NCI-H146 (cell line): ENCODE data around the gene SPRN.
"Not testable (repeated sequence)": the region's sequence is repeated elsewhere in the genome, so short reads cannot be mapped to it uniquely, and the experiment has no call there.

Experiments used
- DNase-seq: peaks from one replicate; lab custom pipeline; 2025; lab: John Stamatoyannopoulos, UW

Gene SPRN

GRCh38 chr10:133424601-133425000 is at the start of gene SPRN:
Gene SPRN (minus strand): TSS chr10:133424625. CDS start chr10:133423681, 944 bp downstream.
- not testable (repeated sequence) for DNase-seq

DNA sequence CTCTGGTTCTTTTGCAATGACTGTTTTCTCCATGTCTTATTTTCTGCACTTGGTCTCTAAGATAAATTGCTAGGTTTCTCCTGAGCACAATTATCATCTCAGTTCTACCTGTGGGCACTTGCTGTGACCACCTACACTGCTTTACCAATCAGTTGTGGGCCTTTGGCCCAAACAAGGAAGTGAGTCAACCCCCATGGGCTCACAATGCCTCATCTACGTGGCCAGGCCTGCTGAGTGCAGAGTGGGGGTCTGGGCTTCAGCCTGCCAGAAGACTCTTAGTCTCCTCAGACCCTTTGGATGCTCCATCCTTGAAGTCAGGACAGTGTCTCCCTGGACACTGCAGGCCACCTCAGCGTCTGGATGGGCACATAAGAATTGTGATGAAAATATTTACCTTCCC is 49.6 kb upstream of the SPRN start:
- no peak for DNase-seq

DNA sequence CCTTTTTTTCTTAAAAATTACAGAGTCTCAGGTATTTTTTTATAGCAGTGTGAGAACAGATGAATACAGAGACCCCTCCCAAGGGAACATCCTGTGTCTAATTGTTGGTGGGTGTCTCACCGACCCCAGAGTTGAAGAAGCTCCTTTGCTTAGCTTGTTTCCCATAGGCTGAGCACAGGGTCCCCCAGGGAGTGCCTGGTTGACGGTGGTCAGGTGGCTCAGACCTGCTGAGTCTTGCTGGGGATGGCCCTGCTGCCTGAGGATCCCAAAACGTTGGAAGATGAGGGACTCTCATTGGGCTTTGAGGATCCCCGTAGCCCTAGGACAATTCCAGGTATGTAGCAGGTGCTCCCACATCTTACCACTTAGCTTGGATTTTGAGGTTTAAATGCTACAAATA is 48.8 kb upstream of the SPRN start:
- no peak for DNase-seq

- DNase-seq: no peak
These were observed 47.1 kb upstream of the SPRN start for GRCh38 chr10:133471300-133472109.

DNA sequence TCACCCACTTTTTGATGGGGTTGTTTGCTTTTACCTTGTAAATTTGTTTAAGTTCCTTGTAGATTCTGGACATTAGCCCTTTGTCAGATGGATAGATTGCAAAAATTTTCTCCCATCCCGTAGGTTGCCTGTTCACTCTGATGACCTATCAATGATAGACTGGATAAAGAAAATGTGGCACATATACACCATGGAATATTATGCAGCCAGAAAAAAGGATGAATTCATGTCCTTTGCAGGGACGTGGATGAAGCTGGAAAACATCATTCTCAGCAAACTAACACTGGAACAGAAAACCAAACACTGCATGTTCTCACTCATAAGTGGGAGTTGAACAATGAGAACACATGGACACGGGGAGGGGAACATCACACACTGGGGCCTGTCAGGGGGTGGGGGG is 44.8 kb upstream of the SPRN start:
- not testable (repeated sequence) for DNase-seq

DNA sequence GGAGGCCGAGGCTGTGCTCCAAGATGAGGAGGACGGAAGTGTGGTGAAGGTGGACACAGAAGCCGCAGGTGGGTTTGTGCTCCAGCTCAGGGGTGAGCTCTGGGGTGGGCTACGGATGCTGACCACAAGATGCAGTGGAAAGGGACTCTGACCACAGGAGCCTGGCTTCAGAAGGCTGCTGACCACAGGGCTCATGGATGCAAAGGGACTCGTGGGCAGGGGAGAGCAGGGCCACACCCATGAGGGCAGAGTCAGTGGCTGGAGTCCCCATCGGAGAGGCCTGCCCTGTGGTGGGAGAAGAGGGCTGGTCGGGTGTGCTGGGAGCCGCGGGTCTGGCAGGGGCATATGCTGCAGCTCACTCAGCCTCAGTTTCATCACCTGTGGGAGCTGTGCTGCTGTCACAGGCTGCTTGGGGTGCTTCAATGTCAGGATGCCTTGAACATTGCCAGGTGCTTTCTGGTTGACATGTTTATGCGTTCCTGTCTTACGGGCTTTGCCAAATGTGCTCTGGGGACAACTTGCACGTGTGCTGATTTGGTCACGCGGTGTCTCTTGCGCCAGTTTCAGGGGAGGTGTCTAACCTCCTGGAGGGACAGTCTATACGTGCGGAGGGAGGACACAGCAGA is 43.0 kb upstream of the SPRN start:
- DNase-seq: no peak

DNA sequence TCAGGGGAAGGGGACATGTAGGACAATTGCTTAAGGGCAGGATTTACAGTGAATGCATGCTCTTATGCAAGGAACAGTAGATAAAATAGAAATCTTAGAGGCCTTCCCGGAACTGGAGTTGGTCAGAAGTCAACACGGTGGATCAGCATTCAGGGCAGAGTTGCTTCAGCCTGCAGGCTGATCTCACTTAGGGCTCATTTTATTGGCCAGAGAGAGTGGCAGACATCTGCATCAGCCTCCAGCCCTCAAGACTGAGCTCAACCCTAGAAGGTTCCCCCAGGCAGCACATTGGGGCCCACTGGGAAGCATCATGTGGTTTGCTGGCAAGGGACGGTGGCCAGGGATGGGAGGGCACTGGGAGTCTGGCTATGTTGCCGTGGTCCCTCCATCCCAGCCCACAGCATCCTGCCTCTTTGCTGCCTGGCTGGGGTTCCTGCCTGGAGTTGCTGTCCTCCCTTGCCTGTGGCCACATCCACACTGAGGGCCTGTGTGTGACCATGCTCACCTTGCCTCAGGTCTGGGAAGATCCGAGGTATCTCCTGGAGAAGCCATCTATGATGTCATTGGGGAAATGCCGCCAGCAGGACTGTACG is 42.4 kb upstream of the SPRN start:
- DNase-seq: no peak

DNA sequence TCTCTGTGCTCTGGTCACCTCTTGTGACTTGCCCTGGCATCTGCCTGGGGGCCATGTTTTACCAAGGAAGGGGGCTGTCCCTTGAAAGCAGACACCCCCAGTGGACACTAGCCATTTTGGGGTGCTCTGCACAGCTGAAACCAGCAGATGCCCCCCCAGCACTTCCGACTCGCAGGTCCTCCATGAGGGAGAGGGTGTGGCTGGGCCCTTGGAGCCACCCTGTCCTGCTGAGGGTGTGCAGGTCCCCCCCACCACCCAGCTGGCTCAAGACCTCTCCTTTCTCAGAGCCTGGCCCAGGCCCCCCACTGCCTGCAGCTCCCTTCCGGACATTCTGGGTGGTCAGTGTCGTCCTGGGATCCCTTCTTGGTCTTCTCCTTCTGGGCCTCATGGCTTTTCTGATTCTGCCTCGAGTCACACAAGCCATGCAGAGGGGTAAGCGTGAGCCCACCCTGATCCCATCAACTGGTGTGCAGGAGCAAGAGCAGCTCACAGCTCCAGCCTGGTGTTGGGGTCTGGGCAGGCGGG is 41.6 kb upstream of the SPRN start:
- no peak for DNase-seq

DNA sequence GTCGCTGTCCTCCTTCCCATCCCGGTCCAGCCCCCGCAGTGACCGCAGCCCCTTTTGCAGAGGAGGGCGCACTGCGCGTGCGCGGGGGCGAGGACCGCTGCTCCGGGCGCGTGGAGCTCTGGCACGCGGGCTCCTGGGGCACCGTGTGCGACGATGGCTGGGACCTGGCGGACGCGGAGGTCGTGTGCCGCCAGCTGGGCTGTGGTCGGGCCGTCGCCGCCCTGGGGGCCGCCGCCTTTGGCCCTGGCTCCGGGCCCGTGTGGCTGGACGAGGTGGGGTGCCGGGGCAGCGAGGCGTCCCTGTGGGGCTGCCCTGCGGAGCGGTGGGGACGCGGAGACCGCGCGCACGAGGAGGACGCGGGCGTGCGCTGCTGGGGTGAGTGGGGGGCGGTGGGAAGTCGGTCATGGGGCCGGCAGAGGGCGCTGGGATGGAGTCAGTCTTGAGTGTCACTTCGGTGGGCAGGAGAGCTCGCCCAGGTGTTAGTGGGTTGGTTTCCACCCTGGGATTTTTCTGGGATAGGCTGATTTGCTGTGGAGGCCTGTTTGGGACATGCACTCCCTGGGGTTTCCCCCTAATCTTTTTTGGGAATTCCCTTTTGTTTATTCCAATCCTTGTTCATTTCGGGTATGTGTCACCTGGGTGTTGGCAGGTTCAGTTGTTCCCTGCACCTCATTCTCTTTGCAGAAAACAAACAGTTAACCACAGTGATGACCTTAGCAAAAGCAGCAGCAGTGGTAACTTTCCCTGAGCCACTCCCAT is 40.9 kb upstream of the SPRN start:
- DNase-seq: no peak

- no peak for DNase-seq
These were observed 40.2 kb upstream of the SPRN start for GRCh38 chr10:133464582-133465031.

- DNase-seq: no peak
These were observed 38.3 kb upstream of the SPRN start for GRCh38 chr10:133462512-133463305.

DNA sequence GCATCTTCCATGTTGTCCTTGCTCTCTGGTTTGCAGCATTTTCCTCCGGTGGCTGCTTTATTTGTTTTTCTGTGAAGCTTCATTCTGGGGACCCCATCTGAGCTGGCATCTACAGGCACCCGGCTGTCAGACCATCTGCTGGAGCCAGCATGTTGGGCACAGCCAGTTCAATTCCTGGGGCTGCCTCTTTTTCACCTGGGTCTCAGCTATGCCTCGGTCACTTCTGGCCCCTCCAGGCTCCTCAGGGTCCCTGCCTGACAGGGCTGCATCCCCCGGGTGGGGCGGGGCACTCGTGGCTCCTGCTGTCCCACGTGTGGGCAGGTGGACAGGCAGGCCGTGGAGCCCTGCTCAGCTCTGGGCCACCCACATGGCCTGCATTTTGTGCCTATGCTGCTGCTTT is 37.4 kb upstream of the SPRN start:
- no peak for DNase-seq

- no peak for DNase-seq
These were observed 36.6 kb upstream of the SPRN start for GRCh38 chr10:133461027-133461426.

DNA sequence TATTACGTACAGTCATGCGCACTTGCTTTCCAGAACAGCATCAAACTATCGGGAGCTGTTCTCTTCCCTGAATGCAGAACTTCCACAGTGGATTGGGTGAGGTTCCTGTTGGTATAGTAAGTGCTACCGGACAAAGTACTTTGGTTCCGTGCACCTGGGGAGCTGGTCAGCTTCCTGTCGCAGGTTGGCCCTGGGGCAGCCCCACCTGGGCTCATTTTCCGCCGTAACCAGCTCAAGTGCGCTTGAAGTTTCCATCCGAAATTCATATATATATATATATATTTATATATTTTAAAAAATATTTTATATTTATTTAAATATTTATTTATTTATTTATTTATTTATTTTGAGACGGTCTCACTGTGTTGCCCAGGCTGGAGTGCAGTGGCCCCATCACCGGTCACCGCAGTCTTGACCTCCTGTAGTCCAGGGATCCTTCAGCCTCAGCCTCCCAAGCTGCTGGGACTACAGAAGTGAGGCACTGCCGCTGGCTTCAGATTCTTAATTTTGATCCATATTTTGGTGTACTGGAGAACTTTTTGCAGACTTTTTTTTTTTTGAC is 35.9 kb upstream of the SPRN start:
- DNase-seq: no peak

- no peak for DNase-seq
These were observed 35.2 kb upstream of the SPRN start for GRCh38 chr10:133459454-133460207.

DNA sequence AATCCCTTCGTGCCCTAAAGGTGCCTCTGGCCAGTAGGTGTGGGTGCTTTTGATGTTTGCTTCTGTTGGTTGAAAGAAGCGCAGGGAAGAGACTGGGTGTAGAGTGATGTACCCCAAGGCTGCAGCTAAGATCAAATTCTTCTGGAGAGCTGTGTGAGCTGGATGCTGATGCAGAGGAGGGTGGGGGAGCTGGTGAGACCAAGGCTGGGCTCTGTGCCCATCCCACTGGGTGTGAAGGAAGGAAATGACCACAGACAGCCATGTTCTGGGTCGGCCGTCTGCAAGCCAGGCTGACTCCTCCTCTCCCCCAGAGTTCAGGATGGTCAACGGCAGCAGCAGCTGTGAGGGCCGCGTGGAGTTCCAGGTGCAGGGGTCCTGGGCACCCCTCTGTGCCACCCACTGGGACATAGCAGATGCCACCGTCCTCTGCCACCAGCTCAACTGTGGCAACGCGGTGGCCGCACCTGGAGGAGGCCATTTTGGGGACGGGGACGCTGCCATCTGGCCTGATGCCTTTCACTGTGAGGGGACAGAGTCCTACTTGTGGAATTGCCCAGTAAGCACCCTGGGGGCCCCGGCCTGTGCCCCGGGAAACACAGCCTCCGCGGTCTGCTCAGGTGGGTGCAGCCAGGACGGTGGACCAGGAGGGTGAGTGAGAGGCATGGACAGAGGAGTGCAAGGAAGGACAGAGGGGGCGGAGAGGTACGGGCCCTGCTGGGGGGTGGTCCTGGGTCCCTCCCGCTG is 34.5 kb upstream of the SPRN start:
- no peak for DNase-seq

DNA sequence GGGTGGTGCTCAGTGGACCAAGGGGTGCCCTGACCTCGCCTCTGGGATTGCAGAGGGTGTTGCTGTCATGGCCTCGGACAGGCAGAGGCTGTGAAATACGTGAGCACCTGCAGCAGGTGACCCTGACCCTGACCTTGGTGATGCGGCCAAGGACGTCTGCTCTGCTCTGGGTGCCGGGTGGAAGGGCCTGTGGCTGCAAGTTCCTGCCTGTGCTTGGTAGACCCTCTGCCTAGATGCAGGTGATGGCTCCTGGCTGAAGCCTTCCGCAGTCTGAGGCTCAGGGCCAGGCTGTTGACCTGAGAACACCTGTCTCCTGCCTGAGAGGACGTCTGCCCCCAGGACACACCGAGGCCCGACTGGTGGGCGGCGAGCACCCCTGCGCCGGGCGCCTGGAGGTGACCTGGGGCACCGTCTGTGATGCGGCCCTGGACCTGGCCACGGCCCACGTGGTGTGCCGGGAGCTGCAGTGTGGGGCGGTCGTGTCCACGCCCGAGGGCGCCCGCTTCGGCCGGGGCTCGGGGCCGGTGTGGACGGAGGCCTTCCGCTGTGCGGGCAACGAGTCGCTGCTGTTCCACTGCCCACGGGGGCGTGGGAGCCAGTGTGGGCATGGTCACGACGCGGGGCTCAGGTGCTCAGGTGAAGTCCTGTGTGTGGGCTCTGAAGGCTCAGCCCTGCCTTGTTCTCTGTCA is 33.7 kb upstream of the SPRN start:
- DNase-seq: no peak

DNA sequence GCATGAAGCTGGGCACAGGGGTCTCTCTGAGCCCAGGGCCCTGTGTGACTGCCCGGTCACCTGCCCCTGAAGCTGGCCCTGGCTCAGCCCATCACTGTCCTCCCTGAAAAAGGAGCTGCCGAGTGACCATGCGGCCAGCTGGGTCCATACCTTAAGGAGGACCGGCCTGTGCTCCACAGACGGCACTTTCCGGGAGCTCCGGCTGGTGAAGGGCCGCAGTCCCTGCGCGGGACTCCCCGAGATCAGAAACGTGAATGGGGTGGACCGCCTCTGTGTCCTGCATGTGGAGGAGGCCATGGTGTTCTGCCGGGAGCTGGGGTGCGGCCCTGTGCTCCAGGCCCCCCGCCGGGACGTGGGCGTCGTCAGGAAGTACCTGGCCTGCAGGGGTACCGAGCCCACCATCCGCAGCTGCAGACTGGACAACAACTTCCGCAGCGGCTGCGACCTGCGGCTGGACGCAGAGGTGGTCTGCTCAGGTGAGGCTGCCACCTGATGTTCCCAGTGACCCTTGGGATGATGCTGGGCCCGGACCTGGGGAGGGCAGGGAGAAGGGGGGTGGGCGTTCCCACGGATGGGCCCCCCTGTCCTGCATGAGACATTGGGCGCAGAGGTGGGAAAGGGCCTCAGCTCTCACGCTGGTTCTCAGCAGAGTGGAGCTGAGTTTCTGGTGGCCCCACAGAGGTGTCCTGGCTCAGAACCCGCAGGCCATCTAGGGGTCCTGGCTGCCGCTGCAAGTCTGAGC is 32.8 kb upstream of the SPRN start:
- DNase-seq: no peak
